GM12878 (cell line): ENCODE results near the gene ELOA. TPM values are rescaled to one million over a fixed set of nuclear protein-coding genes. Genes with fewer than 3 reads are reported as not detected.

Experiments
- ATAC-seq: fragments of 200-7000 bp; cut with Tn5 transposase; 3 replicates; pipeline ENCODE4 v1.9.1; 2020; ENCODE audit warnings: mild to moderate bottlenecking, moderate library complexity
- BruUV-seq: library from RNA; stranded (reverse); fragments of 400-500 nt; replicated peaks from 2 replicates; lab custom pipeline; 2021; lab: Mats Ljungman, UMichigan
- CTCF ChIA-PET: fragments of 300-600 bp; sonication (Branson Sonifier 250); formaldehyde crosslinking; extraction: SDS; loops from one replicate; lab custom pipeline; 2021; ENCODE audit warnings: inconsistent platforms; lab: Yijun Ruan, JAX
- POLR2A ChIA-PET: fragments of 350-600 bp; formaldehyde crosslinking; extraction: SDS; loops from one replicate; lab custom pipeline; 2021; ENCODE audit warnings: inconsistent platforms; lab: Charles Lee
- RAD21 ChIA-PET: fragments of 300-600 bp; sonication (Branson Sonifier 250); formaldehyde crosslinking; loops from one replicate; lab custom pipeline; 2023; ENCODE audit warnings: antibody characterized with exemption; ENCODE audit not compliant: unreplicated experiment; lab: Charles Lee
- SMC1A ChIA-PET: fragments of 300-600 bp; sonication (Branson Sonifier 250); formaldehyde crosslinking; loops from one replicate; lab custom pipeline; 2023; ENCODE audit not compliant: unreplicated experiment, uncharacterized antibody; lab: Charles Lee
- DNase-seq: peaks from one replicate; pipeline ENCODE4 v3.0.0-alpha.2; 2011; ENCODE audit warnings: low read depth, low spot score
- FAIRE-seq: peaks from 3 replicates; lab custom pipeline; 2011; peaks lifted over from hg19 to GRCh38; lab: Jason Lieb, UNC
- H2AFZ ChIP-seq: 2 replicates; pipeline ENCODE4 v1.6.0; 2011; ENCODE audit warnings: low read depth, low read length, control low read depth; ENCODE audit not compliant: control insufficient read depth
- H3K27ac ChIP-seq: 2 replicates; pipeline ENCODE4 v1.5.1; 2011; ENCODE audit warnings: control low read depth; ENCODE audit not compliant: control insufficient read depth, insufficient read depth
- H3K27me3 ChIP-seq, 2 experiments: replicated peaks in 1 of 2; 2 replicates each; pipeline versions ENCODE4 v1.6.0 to v1.6.1; 2011; ENCODE audit warnings: low read length in 1 of 2; ENCODE audit not compliant: control insufficient read depth in 2 of 2, insufficient read depth in 2 of 2
- H3K36me3 ChIP-seq, 2 experiments: 2 replicates each; pipeline ENCODE4 v1.5.1; 2011; ENCODE audit warnings: low read length in 1 of 2; ENCODE audit not compliant: control insufficient read depth in 2 of 2, insufficient read depth in 2 of 2
- H3K4me1 ChIP-seq: 2 replicates; pipeline ENCODE4 v1.6.1; 2011; ENCODE audit warnings: mild to moderate bottlenecking, low read length, moderate library complexity, mixed read lengths; ENCODE audit not compliant: control insufficient read depth, insufficient read depth
- H3K4me2 ChIP-seq: 2 replicates; pipeline ENCODE4 v1.6.0; 2011; ENCODE audit warnings: control low read depth; ENCODE audit not compliant: control insufficient read depth, insufficient read depth
- H3K4me3 ChIP-seq: fragments of 200-600 bp; sonication (generic); 2 replicates; pipeline ENCODE4 v1.5.1; 2016
- H3K79me2 ChIP-seq: 2 replicates; pipeline ENCODE4 v1.6.0; 2011; ENCODE audit warnings: low read length; ENCODE audit not compliant: control insufficient read depth, insufficient read depth
- H3K9ac ChIP-seq: 2 replicates; pipeline ENCODE4 v1.8.0; 2011; ENCODE audit warnings: low read length, control low read depth, mixed read lengths; ENCODE audit not compliant: control insufficient read depth, insufficient read depth
- H3K9me3 ChIP-seq: replicated peaks from 3 replicates; pipeline ENCODE4 v1.5.1; 2011; ENCODE audit warnings: mild to moderate bottlenecking, low read length; ENCODE audit not compliant: control insufficient read depth, insufficient read depth
- H4K20me1 ChIP-seq: 2 replicates; pipeline ENCODE4 v1.6.0; 2011; ENCODE audit not compliant: control insufficient read depth, insufficient read depth
- CBFB ChIP-seq: IDR thresholded peaks from 2 replicates; pipeline ENCODE4 v1.6.1; 2016; ENCODE audit warnings: antibody characterized with exemption, low read depth
- ETV6 ChIP-seq, 2 experiments: fragments of 450-650 bp in 1 of 2; IDR thresholded peaks in 1 of 2; conservative IDR thresholded peaks in 1 of 2; 2 replicates each; pipeline ENCODE4 v1.6.1; 2014; ENCODE audit warnings: antibody characterized with exemption in 1 of 2, borderline replicate concordance in 1 of 2, low read depth in 1 of 2, mild to moderate bottlenecking in 1 of 2, moderate library complexity in 1 of 2
- HDGF ChIP-seq: fragments of 450-650 bp; IDR thresholded peaks from 2 replicates; pipeline ENCODE4 v1.6.1; 2016; ENCODE audit warnings: antibody characterized with exemption
- LARP7 ChIP-seq: fragments of 450-650 bp; IDR thresholded peaks from 2 replicates; pipeline ENCODE4 v1.6.1; 2017; ENCODE audit warnings: mild to moderate bottlenecking
- NR2F1 ChIP-seq: fragments of 450-650 bp; conservative IDR thresholded peaks from 2 replicates; pipeline ENCODE4 v1.6.1; 2017; ENCODE audit warnings: mild to moderate bottlenecking
- POU2F2 ChIP-seq: IDR thresholded peaks from 3 replicates; pipeline ENCODE4 v1.6.1; 2011; ENCODE audit warnings: low read depth, mild to moderate bottlenecking, low read length, borderline replicate concordance
- RAD21 ChIP-seq: IDR thresholded peaks from 2 replicates; pipeline ENCODE4 v1.6.1; 2011; ENCODE audit warnings: mild to moderate bottlenecking, low read depth, low read length, moderate library complexity; ENCODE audit not compliant: insufficient read depth
- RELB ChIP-seq: fragments of 450-650 bp; IDR thresholded peaks from 2 replicates; pipeline ENCODE4 v1.6.1; 2017; ENCODE audit warnings: low read depth, mild to moderate bottlenecking, moderate library complexity
- WGBS: methylation state at CpG from one replicate; pipeline ENCODE4 v1.1.6; 2016; ENCODE audit warnings: low lambda C conversion rate; ENCODE audit not compliant: insufficient replicate concordance, insufficient coverage; ENCODE audit errors: missing lambda C conversion rate; 5-methylcytosine and 5-hydroxymethylcytosine counted together
- in situ Hi-C: fragments of 300-500 bp; cut with MboI; formaldehyde crosslinking; loops from 9 replicates; pipeline ENCODE4 v1.14.3; 2018; ENCODE audit warnings: mixed read lengths
- intact Hi-C: fragments of 100-400 bp; cut with micrococcal nuclease; formaldehyde crosslinking; loops from one replicate; pipeline ENCODE4 v1.14.2; 2022; ENCODE audit not compliant: unreplicated experiment
- polyA plus RNA-seq, 11 experiments: library from polyadenylated mRNA; depleted of rRNA in 4 of 11; unstranded in 6 of 11; stranded (reverse) in 5 of 11; fragments of >200 nt; fragmentation: Nextera tagmentation in 4 of 11; fragmentation: Illumina TruSeq in 1 of 11; extraction: Ambion mirVana in 4 of 11; extraction: Trizol in 1 of 11; gene quantifications; 1 replicate in 1 of 11; 2 replicates in 10 of 11; pipeline versions ENCODE4 v1.2.1 to v1.2.3, GENCODE V29; 2011 to 2016; ENCODE audit warnings: inconsistent platforms in 2 of 11, missing spikeins in 2 of 11, low read depth in 1 of 11
- total RNA-seq, 4 experiments: library from RNA; depleted of rRNA in 3 of 4; stranded (reverse); fragments of >200 nt in 3 of 4; fragmentation: Illumina TruSeq in 1 of 4; extraction: Trizol in 1 of 4; gene quantifications; 2 replicates each; pipeline versions ENCODE4 v1.2.1 to v1.2.3, GENCODE V29; 2013 to 2021

The ELOA gene
- total and polyA plus RNA-seq, 10 of the 15 experiments (the other 5 are each of a cell fraction or from before 2014, with no cell fraction given): 20.1 to 63.6 (median 39.8) TPM

GRCh38 chr1:23791516-23792047 lies 48.3 kb downstream of the ELOA start:
- peak overlapping the region; percentile 61 for H3K4me2 ChIP-seq
- H2AFZ ChIP-seq: peak overlapping the region; percentile 58
- DNase-seq (no peak), ATAC-seq (peak; percentile 65), FAIRE-seq (no peak)
- intact Hi-C loops: no loop called here
- TF ChIP-seq POU2F2: 0 out of 3 replicates have a peak, but pooled peaks have one; percentile 17
- no peak for TF ChIP-seq RAD21
- TF ChIP-seq LARP7: peak; percentile 48; the same call in 1 of the 2 replicates
- TF ChIP-seq NR2F1: peak; percentile 57
- no peak for TF ChIP-seq RELB
- TF ChIP-seq CBFB: no peak
- TF ChIP-seq HDGF: peak; percentile 16; the same call in 1 of the 2 replicates
- TF ChIP-seq ETV6 (conservative IDR thresholded peaks at IDR 0.05 in 1 of 2, IDR thresholded peaks at IDR 0.05 in 1 of 2; ENCODE audit: borderline replicate concordance in 1 of 2, low read depth in 1 of 2): no peak
- ChIA-PET RAD21 (interaction anchor here (0.6 to 1.4 kb wide), 7 partner anchors 14 to 294 kb away, joined by 3 to 7 read pairs (median 3); partner anchors contain the start of gene PITHD1), CTCF (interaction anchor here (0.7 to 1.7 kb wide), 6 partner anchors 10 to 125 kb away, joined by 3 to 10 read pairs (median 6); no protein-coding TSS in a partner anchor), POLR2A (interaction anchor here (0.5 to 2.4 kb wide), 5 partner anchors 10 to 161 kb away, joined by 3 to 10 read pairs (median 3); partner anchors contain the start of gene PITHD1), SMC1A (interaction anchor here (0.6 to 1.5 kb wide), 3 partner anchors 14 to 436 kb away, joined by 3 to 4 read pairs (median 3); no protein-coding TSS in a partner anchor)
- peak overlapping the region; percentile 89 for H3K9ac ChIP-seq
- peak overlapping the region; percentile 93 for H3K4me3 ChIP-seq
- in situ Hi-C loops: loop anchor here (25.0 kb wide), 1 partner anchor 1446 kb away; the partner anchor contains the start of genes RSRP1 and SYF2
- H3K79me2 ChIP-seq: peaks cover 23% of the 10 kb centered on the region
- no peaks in the 10 kb centered on the region for H3K27me3 ChIP-seq
- no TSS peak for BruUV-seq
- no peaks in the 10 kb centered on the region for H4K20me1 ChIP-seq
- H3K4me1 ChIP-seq: 0 out of 2 replicates have a peak, but pooled peaks cover 5% of the 10 kb centered on the region
- 1% methylated on average over 14 of the region's 15 CpGs for WGBS
- H3K9me3 ChIP-seq: no peaks in the 10 kb centered on the region
- peak overlapping the region; percentile 71 for H3K27ac ChIP-seq
- peaks cover 14 to 16% of the 10 kb centered on the region in 2 experiments; a peak in 3 of 4 replicates for H3K36me3 ChIP-seq
